GM23248 (cell line): Measurements from ENCODE around the gene RAB6B.

Experiments
- EZH2 ChIP-seq: fragments of 200-600 bp; sonication (generic); IDR thresholded peaks from 2 replicates; pipeline ENCODE4 v1.6.1; 2018; ENCODE audit warnings: antibody characterized with exemption, mild to moderate bottlenecking; ENCODE audit not compliant: insufficient read depth, poor library complexity, severe bottlenecking
- EZH2phosphoT487 ChIP-seq: fragments of 200-600 bp; sonication (generic); IDR thresholded peaks from 2 replicates; pipeline ENCODE4 v1.6.1; 2018; ENCODE audit warnings: antibody characterized with exemption, moderate library complexity, mild to moderate bottlenecking, low read depth; ENCODE audit not compliant: insufficient read depth

DNA sequence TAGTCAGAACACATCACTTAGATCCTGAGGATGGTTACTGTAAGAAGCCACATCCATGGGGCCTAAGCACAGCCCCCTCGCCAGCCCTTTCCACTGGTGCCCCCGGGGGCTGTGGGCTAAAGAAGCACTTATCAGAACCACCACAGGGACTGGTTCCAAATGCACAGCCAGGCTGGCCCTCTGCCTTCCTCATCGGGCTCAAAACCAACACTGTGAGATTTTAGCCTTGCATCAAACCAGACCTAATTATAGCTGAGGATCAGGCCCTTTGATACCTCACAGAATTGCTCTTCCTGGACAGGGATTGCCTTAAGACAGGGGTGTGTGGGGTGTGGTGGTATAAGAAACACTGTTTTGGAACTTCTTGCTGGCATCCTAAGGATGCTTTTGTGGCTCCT, 66.4 kb downstream of the RAB6B start:
- TF ChIP-seq EZH2 = no peak
- no peak for TF ChIP-seq EZH2phosphoT487
